Body of pancreas (tissue), 4 donors: Measurements from ENCODE around the gene PLK5.
"Not testable (repeated sequence)": the region's sequence is repeated elsewhere in the genome, so short reads cannot be mapped to it uniquely, and the experiment has no call there.

ENCODE experiments used
- POLR2A ChIP-seq, 3 donors: fragments of 450-650 bp; IDR thresholded peaks; one replicate each; pipeline ENCODE4 v1.6.1; 2016; ENCODE audit warnings: antibody characterized with exemption in 3 of 3, mild to moderate bottlenecking in 2 of 3
- TF ChIP-seq, protein P1 (sequence below), 7 experiments: fragments of 450-650 bp in 4 of 7; fragments of 200-600 bp in 3 of 7; sonication (generic) in 3 of 7; IDR thresholded peaks; one replicate each; pipeline ENCODE4 v1.5.1; 2016 to 2019; ENCODE audit warnings: antibody characterized with exemption in 7 of 7

DNA sequence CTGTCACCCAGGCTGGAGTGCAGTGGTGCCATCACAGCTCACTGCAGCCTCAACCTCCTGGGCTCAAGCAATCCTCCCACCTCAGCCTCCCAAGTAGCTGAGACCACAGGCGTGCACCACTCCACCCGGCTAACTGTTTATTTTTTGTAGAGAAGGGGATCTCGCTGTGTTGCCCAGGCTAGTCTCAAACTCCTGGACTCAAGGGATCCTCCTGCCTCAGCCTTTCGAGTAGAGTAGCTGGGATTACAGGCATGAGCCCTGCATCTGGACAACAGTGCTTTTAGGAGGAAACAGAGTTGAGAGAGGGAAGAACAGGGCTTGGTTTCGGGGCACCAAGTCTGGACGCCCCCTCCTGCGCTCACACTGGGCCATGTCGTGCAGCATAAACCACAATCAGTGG lies 4.1 kb upstream of the PLK5 start:
- TF ChIP-seq, protein P1, sequence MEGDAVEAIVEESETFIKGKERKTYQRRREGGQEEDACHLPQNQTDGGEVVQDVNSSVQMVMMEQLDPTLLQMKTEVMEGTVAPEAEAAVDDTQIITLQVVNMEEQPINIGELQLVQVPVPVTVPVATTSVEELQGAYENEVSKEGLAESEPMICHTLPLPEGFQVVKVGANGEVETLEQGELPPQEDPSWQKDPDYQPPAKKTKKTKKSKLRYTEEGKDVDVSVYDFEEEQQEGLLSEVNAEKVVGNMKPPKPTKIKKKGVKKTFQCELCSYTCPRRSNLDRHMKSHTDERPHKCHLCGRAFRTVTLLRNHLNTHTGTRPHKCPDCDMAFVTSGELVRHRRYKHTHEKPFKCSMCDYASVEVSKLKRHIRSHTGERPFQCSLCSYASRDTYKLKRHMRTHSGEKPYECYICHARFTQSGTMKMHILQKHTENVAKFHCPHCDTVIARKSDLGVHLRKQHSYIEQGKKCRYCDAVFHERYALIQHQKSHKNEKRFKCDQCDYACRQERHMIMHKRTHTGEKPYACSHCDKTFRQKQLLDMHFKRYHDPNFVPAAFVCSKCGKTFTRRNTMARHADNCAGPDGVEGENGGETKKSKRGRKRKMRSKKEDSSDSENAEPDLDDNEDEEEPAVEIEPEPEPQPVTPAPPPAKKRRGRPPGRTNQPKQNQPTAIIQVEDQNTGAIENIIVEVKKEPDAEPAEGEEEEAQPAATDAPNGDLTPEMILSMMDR (IDR thresholded peaks at IDR 0.05) = not testable (repeated sequence)
- TF ChIP-seq POLR2A (IDR thresholded peaks at IDR 0.05) = not testable (repeated sequence)
